OCI-LY3 (cell line): ENCODE measurements around the gene SLC26A1.

Experiments used
- EZH2phosphoT487 ChIP-seq: fragments of 200-600 bp; shearing (Covaris generic); IDR thresholded peaks from 2 replicates; pipeline ENCODE4 v1.6.1; 2018; ENCODE audit warnings: antibody characterized with exemption, mixed run types, low read depth
- TF ChIP-seq, protein P1 (sequence below): fragments of 200-600, 300-600 bp; sonication (generic); IDR thresholded peaks from 2 replicates; pipeline ENCODE4 v1.5.1; 2014; ENCODE audit warnings: antibody characterized with exemption, low read length, low read depth

DNA sequence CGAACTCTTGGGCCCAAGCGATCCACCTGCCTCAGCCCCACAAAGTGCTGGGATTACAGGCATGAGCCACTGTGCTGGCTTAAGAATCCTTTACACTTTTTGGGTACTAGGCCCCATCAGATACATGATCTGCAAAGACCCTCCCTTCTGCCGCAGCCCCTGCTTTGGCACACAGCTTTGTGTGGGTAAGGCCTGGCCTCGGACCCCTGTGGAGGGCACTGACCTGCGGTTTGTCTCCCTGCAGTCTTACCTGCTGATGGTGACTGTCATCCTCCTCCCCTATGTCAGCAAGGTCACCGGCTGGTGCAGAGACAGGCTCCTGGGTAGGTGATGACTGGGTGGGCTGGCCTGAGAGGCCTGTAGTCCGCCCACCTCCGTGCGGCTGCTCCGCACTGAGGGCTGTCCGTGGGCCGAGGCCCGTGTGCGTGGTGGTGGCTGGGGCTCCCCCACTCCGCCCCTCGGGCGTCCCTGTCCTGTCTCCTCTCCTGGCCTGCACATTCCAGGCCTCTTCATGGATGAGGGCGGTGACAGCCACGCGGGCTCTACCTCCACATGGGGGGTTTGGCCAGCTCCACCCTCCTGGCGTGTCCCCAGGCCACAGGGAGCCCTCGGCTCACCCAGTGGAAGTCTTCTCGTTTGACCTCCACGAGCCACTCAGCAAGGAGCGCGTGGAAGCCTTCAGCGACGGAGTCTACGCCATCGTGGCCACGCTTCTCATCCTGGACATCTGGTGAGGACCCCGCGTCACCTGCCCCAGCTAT, 37.9 kb downstream of the SLC26A1 start:
- TF ChIP-seq, protein P1, sequence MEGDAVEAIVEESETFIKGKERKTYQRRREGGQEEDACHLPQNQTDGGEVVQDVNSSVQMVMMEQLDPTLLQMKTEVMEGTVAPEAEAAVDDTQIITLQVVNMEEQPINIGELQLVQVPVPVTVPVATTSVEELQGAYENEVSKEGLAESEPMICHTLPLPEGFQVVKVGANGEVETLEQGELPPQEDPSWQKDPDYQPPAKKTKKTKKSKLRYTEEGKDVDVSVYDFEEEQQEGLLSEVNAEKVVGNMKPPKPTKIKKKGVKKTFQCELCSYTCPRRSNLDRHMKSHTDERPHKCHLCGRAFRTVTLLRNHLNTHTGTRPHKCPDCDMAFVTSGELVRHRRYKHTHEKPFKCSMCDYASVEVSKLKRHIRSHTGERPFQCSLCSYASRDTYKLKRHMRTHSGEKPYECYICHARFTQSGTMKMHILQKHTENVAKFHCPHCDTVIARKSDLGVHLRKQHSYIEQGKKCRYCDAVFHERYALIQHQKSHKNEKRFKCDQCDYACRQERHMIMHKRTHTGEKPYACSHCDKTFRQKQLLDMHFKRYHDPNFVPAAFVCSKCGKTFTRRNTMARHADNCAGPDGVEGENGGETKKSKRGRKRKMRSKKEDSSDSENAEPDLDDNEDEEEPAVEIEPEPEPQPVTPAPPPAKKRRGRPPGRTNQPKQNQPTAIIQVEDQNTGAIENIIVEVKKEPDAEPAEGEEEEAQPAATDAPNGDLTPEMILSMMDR, result no peak
- no peak for TF ChIP-seq EZH2phosphoT487
